ENCODE measurements around the gene P4HA1. TPM values are rescaled to one million over a fixed set of nuclear protein-coding genes. Genes with fewer than 3 reads are reported as not detected.

P4HA1 gene
- total and polyA plus RNA-seq, 5 donors from 2014 or later, result 16.7 to 27.2 (median 18.9) TPM

DNA sequence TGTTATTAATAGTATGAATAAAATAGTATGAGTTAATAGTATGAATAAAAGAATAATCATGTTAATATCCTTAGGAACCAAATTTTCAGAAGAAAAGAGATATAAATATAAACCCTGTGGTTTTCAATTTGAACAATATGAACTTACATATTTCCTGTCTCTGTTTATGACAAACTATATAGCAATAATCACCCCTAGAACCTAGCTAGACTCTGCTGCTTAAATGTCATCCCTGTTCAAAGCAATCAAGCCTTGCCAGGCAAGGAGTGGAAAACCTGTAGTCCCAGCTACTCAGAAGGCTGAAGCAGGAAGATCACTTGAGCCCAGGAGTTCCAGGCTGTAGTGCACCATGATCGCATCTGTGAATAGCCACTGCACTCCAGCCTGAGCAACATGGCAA, 36.5 kb downstream of the P4HA1 start:
- no peak for ATAC-seq (ENCODE audit: low read depth in 2 of 2)
- Histone ChIP-seq H3K36me3 (ENCODE audit: control insufficient read depth, insufficient read depth, low read length) (peaks cover 10% of the 10 kb centered on the region), H3K9me3 (ENCODE audit: control insufficient read depth in 2 of 2, low read length in 2 of 2) (no peaks in the 10 kb centered on the region), H3K27ac (ENCODE audit: insufficient read depth, low read length, poor library complexity, severe bottlenecking) (no peak overlapping the region), H3K4me3 (ENCODE audit: low read depth, low read length) (no peak overlapping the region), H3K4me1 (ENCODE audit: control insufficient read depth, insufficient read depth, low read length, poor library complexity, severe bottlenecking) (peaks cover 16% of the 10 kb centered on the region), H3K27me3 (ENCODE audit: control insufficient read depth, insufficient read depth, low read length) (no peaks in the 10 kb centered on the region)
- no peaks in the 10 kb centered on the region for H3K27me3 Mint-ChIP-seq
- peak overlapping the region in 2 of 4 donors; percentile 10 to 60 for H3K4me3 Mint-ChIP-seq
- DNase-seq, result peak in 1 of 3 donors; percentile 15
- H3K36me3 Mint-ChIP-seq, result peaks cover 9% of the 10 kb centered on the region
- peaks cover 11 to 22% (median 18%) of the 10 kb centered on the region in 4 donors for H3K4me1 Mint-ChIP-seq
- H3K27ac Mint-ChIP-seq, result peak overlapping the region; percentile 35 to 84 (median 57)
- H3K9me3 Mint-ChIP-seq, result no peaks in the 10 kb centered on the region

GRCh38 chr10:73058057-73058591, 38.5 kb downstream of the P4HA1 start:
- H3K4me1 ChIP-seq (ENCODE audit: control insufficient read depth, insufficient read depth, low read length, poor library complexity, severe bottlenecking), result peaks cover 16% of the 10 kb centered on the region
- H3K36me3 ChIP-seq (ENCODE audit: control insufficient read depth, insufficient read depth, low read length), result peaks cover 12% of the 10 kb centered on the region
- no peak overlapping the region for H3K4me3 ChIP-seq (ENCODE audit: low read depth, low read length)
- DNase-seq (no peak), ATAC-seq (ENCODE audit: low read depth in 2 of 2) (no peak)
- H3K27ac ChIP-seq (ENCODE audit: insufficient read depth, low read length, poor library complexity, severe bottlenecking), result no peak overlapping the region
- no peaks in the 10 kb centered on the region for H3K9me3 ChIP-seq (ENCODE audit: control insufficient read depth in 2 of 2, low read length in 2 of 2)
- Mint-ChIP-seq H3K27ac (no peak overlapping the region), H3K36me3 (peaks cover 16% of the 10 kb centered on the region), H3K4me1 (peaks cover 11 to 22% (median 19%) of the 10 kb centered on the region in 4 donors), H3K4me3 (no peak overlapping the region), H3K9me3 (no peaks in the 10 kb centered on the region), H3K27me3 (no peaks in the 10 kb centered on the region)
- no peaks in the 10 kb centered on the region for H3K27me3 ChIP-seq (ENCODE audit: control insufficient read depth, insufficient read depth, low read length)

GRCh38 chr10:73054286-73054685, 42.4 kb downstream of the P4HA1 start:
- H3K27ac ChIP-seq (ENCODE audit: insufficient read depth, low read length, poor library complexity, severe bottlenecking), result no peak overlapping the region
- Mint-ChIP-seq H3K9me3 (no peaks in the 10 kb centered on the region), H3K4me3 (no peak overlapping the region), H3K27me3 (no peaks in the 10 kb centered on the region), H3K27ac (no peak overlapping the region), H3K4me1 (peaks cover 0 to 9% (median 3%) of the 10 kb centered on the region in 4 donors), H3K36me3 (peaks cover 21% of the 10 kb centered on the region)
- H3K4me1 ChIP-seq (ENCODE audit: control insufficient read depth, insufficient read depth, low read length, poor library complexity, severe bottlenecking), result no peaks in the 10 kb centered on the region
- peaks cover 28% of the 10 kb centered on the region for H3K36me3 ChIP-seq (ENCODE audit: control insufficient read depth, insufficient read depth, low read length)
- H3K27me3 ChIP-seq (ENCODE audit: control insufficient read depth, insufficient read depth, low read length), result no peaks in the 10 kb centered on the region
- no peaks in the 10 kb centered on the region for H3K9me3 ChIP-seq (ENCODE audit: control insufficient read depth in 2 of 2, low read length in 2 of 2)
- DNase-seq, result no peak
- H3K4me3 ChIP-seq (ENCODE audit: low read depth, low read length), result no peak overlapping the region
- ATAC-seq (ENCODE audit: low read depth in 2 of 2), result no peak

DNA sequence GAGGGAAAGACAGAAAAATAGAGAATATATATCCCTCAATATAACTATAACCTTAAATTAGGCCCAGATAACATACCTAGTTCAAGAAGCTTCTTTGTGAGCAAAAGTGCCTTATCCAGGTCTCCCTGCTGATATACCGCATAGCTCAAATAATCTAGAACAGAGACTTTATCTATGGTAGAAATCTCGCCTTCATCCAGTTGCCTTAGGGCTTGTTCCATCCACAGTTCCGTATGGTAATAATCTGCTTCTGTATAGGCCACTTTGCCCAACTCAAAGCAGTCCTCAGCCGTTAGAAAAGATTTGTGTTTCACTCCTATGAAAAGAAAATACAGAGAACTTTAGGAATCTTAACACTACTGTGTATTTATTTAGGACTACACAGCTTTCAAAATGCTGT, 43.4 kb downstream of the P4HA1 start:
- H3K9me3 ChIP-seq (ENCODE audit: control insufficient read depth in 2 of 2, low read length in 2 of 2), result no peaks in the 10 kb centered on the region
- Mint-ChIP-seq H3K9me3 (no peaks in the 10 kb centered on the region), H3K36me3 (peaks cover 19% of the 10 kb centered on the region), H3K27ac (peak overlapping the region in 1 of 3 donors; percentile 44), H3K4me3 (no peak overlapping the region), H3K27me3 (no peaks in the 10 kb centered on the region), H3K4me1 (peaks cover 0 to 5% (median 0%) of the 10 kb centered on the region in 4 donors)
- peaks cover 28% of the 10 kb centered on the region for H3K36me3 ChIP-seq (ENCODE audit: control insufficient read depth, insufficient read depth, low read length)
- H3K4me3 ChIP-seq (ENCODE audit: low read depth, low read length), result no peak overlapping the region
- no peak for ATAC-seq (ENCODE audit: low read depth in 2 of 2)
- no peaks in the 10 kb centered on the region for H3K4me1 ChIP-seq (ENCODE audit: control insufficient read depth, insufficient read depth, low read length, poor library complexity, severe bottlenecking)
- no peak overlapping the region for H3K27ac ChIP-seq (ENCODE audit: insufficient read depth, low read length, poor library complexity, severe bottlenecking)
- H3K27me3 ChIP-seq (ENCODE audit: control insufficient read depth, insufficient read depth, low read length), result no peaks in the 10 kb centered on the region
- DNase-seq, result no peak

GRCh38 chr10:73044378-73045285, 52.0 kb downstream of the P4HA1 start:
- Histone ChIP-seq H3K36me3 (ENCODE audit: control insufficient read depth, insufficient read depth, low read length) (peaks cover 38% of the 10 kb centered on the region), H3K4me1 (ENCODE audit: control insufficient read depth, insufficient read depth, low read length, poor library complexity, severe bottlenecking) (no peaks in the 10 kb centered on the region), H3K9me3 (ENCODE audit: control insufficient read depth in 2 of 2, low read length in 2 of 2) (no peaks in the 10 kb centered on the region), H3K27ac (ENCODE audit: insufficient read depth, low read length, poor library complexity, severe bottlenecking) (no peak overlapping the region), H3K4me3 (ENCODE audit: low read depth, low read length) (no peak overlapping the region), H3K27me3 (ENCODE audit: control insufficient read depth, insufficient read depth, low read length) (no peaks in the 10 kb centered on the region)
- Mint-ChIP-seq H3K4me3 (no peak overlapping the region), H3K27ac (peak overlapping the region in 1 of 3 donors; percentile 58), H3K9me3 (no peaks in the 10 kb centered on the region), H3K4me1 (no peaks in the 10 kb centered on the region), H3K27me3 (no peaks in the 10 kb centered on the region), H3K36me3 (peaks cover 21% of the 10 kb centered on the region)
- ATAC-seq (ENCODE audit: low read depth in 2 of 2), result no peak
- no peak for DNase-seq

- Histone ChIP-seq H3K4me1 (ENCODE audit: control insufficient read depth, insufficient read depth, low read length, poor library complexity, severe bottlenecking) (no peaks in the 10 kb centered on the region), H3K27me3 (ENCODE audit: control insufficient read depth, insufficient read depth, low read length) (no peaks in the 10 kb centered on the region), H3K4me3 (ENCODE audit: low read depth, low read length) (no peak overlapping the region), H3K9me3 (ENCODE audit: control insufficient read depth in 2 of 2, low read length in 2 of 2) (no peaks in the 10 kb centered on the region), H3K36me3 (ENCODE audit: control insufficient read depth, insufficient read depth, low read length) (peaks cover 37% of the 10 kb centered on the region), H3K27ac (ENCODE audit: insufficient read depth, low read length, poor library complexity, severe bottlenecking) (no peak overlapping the region)
- Mint-ChIP-seq H3K36me3 (peaks cover 21% of the 10 kb centered on the region), H3K27me3 (no peaks in the 10 kb centered on the region), H3K27ac (peak overlapping the region in 1 of 3 donors; percentile 58), H3K4me3 (no peak overlapping the region), H3K9me3 (no peaks in the 10 kb centered on the region), H3K4me1 (no peaks in the 10 kb centered on the region)
- DNase-seq (no peak), ATAC-seq (ENCODE audit: low read depth in 2 of 2) (no peak)
Measured at GRCh38 chr10:73043766-73044377, 52.8 kb downstream of the P4HA1 start.

- Mint-ChIP-seq H3K36me3 (peaks cover 21% of the 10 kb centered on the region), H3K27me3 (no peaks in the 10 kb centered on the region), H3K4me3 (no peak overlapping the region), H3K9me3 (no peaks in the 10 kb centered on the region), H3K27ac (no peak overlapping the region), H3K4me1 (no peaks in the 10 kb centered on the region)
- Histone ChIP-seq H3K4me3 (ENCODE audit: low read depth, low read length) (no peak overlapping the region), H3K9me3 (ENCODE audit: control insufficient read depth in 2 of 2, low read length in 2 of 2) (no peaks in the 10 kb centered on the region), H3K4me1 (ENCODE audit: control insufficient read depth, insufficient read depth, low read length, poor library complexity, severe bottlenecking) (no peaks in the 10 kb centered on the region), H3K27ac (ENCODE audit: insufficient read depth, low read length, poor library complexity, severe bottlenecking) (no peak overlapping the region), H3K27me3 (ENCODE audit: control insufficient read depth, insufficient read depth, low read length) (no peaks in the 10 kb centered on the region), H3K36me3 (ENCODE audit: control insufficient read depth, insufficient read depth, low read length) (peaks cover 37% of the 10 kb centered on the region)
- DNase-seq, result no peak
- ATAC-seq (ENCODE audit: low read depth in 2 of 2), result no peak
Measured at GRCh38 chr10:73043319-73043718, 53.3 kb downstream of the P4HA1 start.

Data from CD4-positive, CD25-positive, alpha-beta regulatory T cell (primary cell).